Measurements from ENCODE around the gene ZFC3H1. TPM values are rescaled to one million over a fixed set of nuclear protein-coding genes. Genes with fewer than 3 reads are reported as not detected.

ZFC3H1 gene
- total RNA-seq, 1 donor from 2014 or later: 37.9 TPM

DNA sequence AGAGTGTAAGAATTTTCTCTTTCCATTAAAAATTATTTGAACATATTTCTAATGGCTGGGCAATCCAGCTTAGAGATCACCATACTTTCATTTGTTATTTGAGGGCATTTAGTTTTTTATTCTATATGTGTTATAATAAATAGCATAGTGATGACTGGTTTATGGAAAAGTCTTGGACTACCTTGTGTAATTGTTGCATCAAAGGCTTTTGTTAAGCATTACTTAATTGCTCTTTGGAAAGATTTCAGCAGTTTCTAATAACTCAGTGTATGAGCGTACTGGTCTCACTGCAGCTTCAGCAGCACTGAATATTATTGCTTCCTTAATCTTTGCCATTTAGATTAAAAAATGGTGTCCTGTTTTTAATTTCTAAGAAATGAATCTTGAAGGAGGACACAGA is 45.0 kb upstream of the ZFC3H1 start:
- Histone ChIP-seq H3K36me3 (peaks cover 6% of the 10 kb centered on the region), H3K4me1 (no peaks in the 10 kb centered on the region), H3F3A (ENCODE audit: low read depth) (no peaks in the 10 kb centered on the region), H3K27ac (no peak overlapping the region), H3K9me3 (ENCODE audit: low read depth) (peaks cover 4% of the 10 kb centered on the region), H3K27me3 (no peaks in the 10 kb centered on the region), H3K4me2 (no peak overlapping the region), H4K20me1 (ENCODE audit: low read depth) (no peaks in the 10 kb centered on the region), H3K79me2 (ENCODE audit: low read depth) (no peaks in the 10 kb centered on the region), H2AFZ (replicated peaks) (no peak overlapping the region), H3K4me3 (no peak overlapping the region), H3K9ac (no peak overlapping the region)
- Mint-ChIP-seq H3K9me3 (peaks cover 7% of the 10 kb centered on the region), H3K36me3 (peaks cover 2% of the 10 kb centered on the region), H3K4me3 (no peak overlapping the region), H3K27me3 (ENCODE audit: insufficient read depth, low read depth) (no peaks in the 10 kb centered on the region), H3K27ac (no peak overlapping the region), H3K4me1 (no peaks in the 10 kb centered on the region)
- TF ChIP-seq, protein P1, sequence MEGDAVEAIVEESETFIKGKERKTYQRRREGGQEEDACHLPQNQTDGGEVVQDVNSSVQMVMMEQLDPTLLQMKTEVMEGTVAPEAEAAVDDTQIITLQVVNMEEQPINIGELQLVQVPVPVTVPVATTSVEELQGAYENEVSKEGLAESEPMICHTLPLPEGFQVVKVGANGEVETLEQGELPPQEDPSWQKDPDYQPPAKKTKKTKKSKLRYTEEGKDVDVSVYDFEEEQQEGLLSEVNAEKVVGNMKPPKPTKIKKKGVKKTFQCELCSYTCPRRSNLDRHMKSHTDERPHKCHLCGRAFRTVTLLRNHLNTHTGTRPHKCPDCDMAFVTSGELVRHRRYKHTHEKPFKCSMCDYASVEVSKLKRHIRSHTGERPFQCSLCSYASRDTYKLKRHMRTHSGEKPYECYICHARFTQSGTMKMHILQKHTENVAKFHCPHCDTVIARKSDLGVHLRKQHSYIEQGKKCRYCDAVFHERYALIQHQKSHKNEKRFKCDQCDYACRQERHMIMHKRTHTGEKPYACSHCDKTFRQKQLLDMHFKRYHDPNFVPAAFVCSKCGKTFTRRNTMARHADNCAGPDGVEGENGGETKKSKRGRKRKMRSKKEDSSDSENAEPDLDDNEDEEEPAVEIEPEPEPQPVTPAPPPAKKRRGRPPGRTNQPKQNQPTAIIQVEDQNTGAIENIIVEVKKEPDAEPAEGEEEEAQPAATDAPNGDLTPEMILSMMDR (IDR thresholded peaks at IDR 0.05): no peak
- TF ChIP-seq EZH2 (IDR thresholded peaks at IDR 0.05) (no peak), EZH2phosphoT487 (IDR thresholded peaks at IDR 0.05) (no peak)
- DNase-seq (ENCODE audit: low spot score): no peak

DNA sequence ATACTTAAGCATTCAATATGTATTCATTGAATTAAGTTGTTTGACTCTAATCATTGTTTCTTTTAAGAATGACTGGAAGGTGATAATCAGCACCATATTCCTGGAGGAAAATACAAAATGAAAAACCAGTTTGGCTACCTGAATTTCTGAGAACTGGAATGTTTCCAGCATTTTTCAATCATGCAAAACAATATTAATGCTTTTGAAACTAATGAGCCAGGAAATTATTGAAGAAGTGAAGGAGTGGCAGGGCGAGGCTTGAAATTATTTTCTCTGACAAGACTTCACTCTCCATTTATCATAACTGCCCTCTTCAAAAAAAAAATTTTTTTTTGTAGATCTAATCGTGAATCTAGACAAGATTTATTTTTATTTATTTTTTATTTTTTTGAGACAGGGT is 41.3 kb upstream of the ZFC3H1 start:
- Histone ChIP-seq H3K9me3 (ENCODE audit: low read depth) (no peaks in the 10 kb centered on the region), H3K36me3 (no peaks in the 10 kb centered on the region), H2AFZ (replicated peaks) (no peak overlapping the region), H3F3A (ENCODE audit: low read depth) (no peaks in the 10 kb centered on the region), H3K9ac (no peak overlapping the region), H4K20me1 (ENCODE audit: low read depth) (no peaks in the 10 kb centered on the region), H3K79me2 (ENCODE audit: low read depth) (no peaks in the 10 kb centered on the region), H3K27me3 (no peaks in the 10 kb centered on the region), H3K4me2 (no peak overlapping the region), H3K4me1 (no peaks in the 10 kb centered on the region), H3K27ac (no peak overlapping the region), H3K4me3 (no peak overlapping the region)
- TF ChIP-seq, protein P1 (IDR thresholded peaks at IDR 0.05): no peak
- TF ChIP-seq EZH2phosphoT487 (IDR thresholded peaks at IDR 0.05) (no peak), EZH2 (IDR thresholded peaks at IDR 0.05) (no peak)
- no peaks in the 10 kb centered on the region for H3K4me1 Mint-ChIP-seq
- no peak overlapping the region for H3K27ac Mint-ChIP-seq
- no peaks in the 10 kb centered on the region for H3K9me3 Mint-ChIP-seq
- DNase-seq (ENCODE audit: low spot score): no peak
- H3K27me3 Mint-ChIP-seq (ENCODE audit: insufficient read depth, low read depth): no peaks in the 10 kb centered on the region
- peaks cover 12% of the 10 kb centered on the region for H3K36me3 Mint-ChIP-seq
- no peak overlapping the region for H3K4me3 Mint-ChIP-seq

DNA sequence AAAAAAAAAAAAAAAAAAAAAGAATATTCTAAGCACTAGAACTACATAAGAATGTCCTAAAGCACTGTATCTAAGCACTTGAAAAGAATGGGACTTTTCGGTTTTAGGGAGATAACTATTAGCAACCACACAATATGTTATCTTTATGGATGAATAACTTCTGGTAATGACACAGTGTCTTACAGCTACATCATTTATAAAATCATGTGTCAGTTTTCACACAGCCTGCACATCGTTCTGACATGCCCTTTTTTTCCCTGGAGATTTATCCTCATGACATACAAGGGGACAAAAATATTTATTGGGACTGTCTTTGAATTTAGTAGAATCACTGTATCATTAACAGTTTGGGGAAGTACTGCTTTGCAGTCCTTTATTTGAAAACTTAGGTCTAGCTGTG is 39.6 kb upstream of the ZFC3H1 start:
- Mint-ChIP-seq H3K9me3 (no peaks in the 10 kb centered on the region), H3K27me3 (ENCODE audit: insufficient read depth, low read depth) (no peaks in the 10 kb centered on the region), H3K36me3 (peaks cover 23% of the 10 kb centered on the region), H3K4me1 (no peaks in the 10 kb centered on the region), H3K4me3 (no peak overlapping the region), H3K27ac (no peak overlapping the region)
- no peaks in the 10 kb centered on the region for H3K4me1 ChIP-seq
- no peak overlapping the region for H3K9ac ChIP-seq
- no peaks in the 10 kb centered on the region for H3K79me2 ChIP-seq (ENCODE audit: low read depth)
- TF ChIP-seq EZH2phosphoT487 (IDR thresholded peaks at IDR 0.05) (no peak), EZH2 (IDR thresholded peaks at IDR 0.05) (no peak)
- TF ChIP-seq, protein P1 (IDR thresholded peaks at IDR 0.05): no peak
- no peak overlapping the region for H3K4me3 ChIP-seq
- no peak overlapping the region for H3K4me2 ChIP-seq
- H4K20me1 ChIP-seq (ENCODE audit: low read depth): no peaks in the 10 kb centered on the region
- H3K27me3 ChIP-seq: no peaks in the 10 kb centered on the region
- no peak for DNase-seq (ENCODE audit: low spot score)
- H3K9me3 ChIP-seq (ENCODE audit: low read depth): no peaks in the 10 kb centered on the region
- no peak overlapping the region for H2AFZ ChIP-seq (replicated peaks)
- H3K27ac ChIP-seq: no peak overlapping the region
- H3K36me3 ChIP-seq: no peaks in the 10 kb centered on the region
- no peaks in the 10 kb centered on the region for H3F3A ChIP-seq (ENCODE audit: low read depth)
